Spleen (tissue), 11 donors: ENCODE results near the gene ATP6V1C2. TPM values are rescaled to one million over a fixed set of nuclear protein-coding genes. Genes with fewer than 3 reads are reported as not detected.

Experiments
- DNase-seq: peaks from one replicate; pipeline ENCODE4 v3.0.0-alpha.2; 2020
- H3K27ac ChIP-seq, 8 donors: fragments of 200-600 bp; sonication (generic) in 7 of 8; 1 replicate in 4 of 8; 2 replicates in 4 of 8; pipeline versions ENCODE4 v1.5.0 to v1.8.0; 2016 to 2021; ENCODE audit warnings: inconsistent platforms in 4 of 8, mild to moderate bottlenecking in 4 of 8, moderate library complexity in 1 of 8
- H3K27me3 ChIP-seq, 7 donors: fragments of 200-600 bp; sonication (generic) in 6 of 7; replicated peaks in 1 of 7; 1 replicate in 4 of 7; 2 replicates in 3 of 7; pipeline versions ENCODE4 v1.5.0 to v1.8.0; 2016 to 2021; ENCODE audit warnings: inconsistent platforms in 3 of 7, mild to moderate bottlenecking in 1 of 7
- H3K36me3 ChIP-seq, 6 donors: fragments of 200-600 bp; sonication (generic) in 5 of 6; 1 replicate in 4 of 6; 2 replicates in 2 of 6; pipeline versions ENCODE4 v1.5.0 to v1.8.0; 2016 to 2021; ENCODE audit warnings: inconsistent platforms in 2 of 6
- H3K4me1 ChIP-seq, 6 donors: fragments of 200-600 bp; sonication (generic) in 5 of 6; 1 replicate in 3 of 6; 2 replicates in 3 of 6; pipeline versions ENCODE4 v1.5.0 to v1.8.0; 2016 to 2021; ENCODE audit warnings: inconsistent platforms in 3 of 6
- H3K4me3 ChIP-seq, 8 donors: fragments of 200-600 bp; sonication (generic) in 7 of 8; 1 replicate in 4 of 8; 2 replicates in 4 of 8; pipeline versions ENCODE4 v1.5.0 to v1.8.0; 2016 to 2021; ENCODE audit warnings: inconsistent platforms in 4 of 8, mild to moderate bottlenecking in 4 of 8, moderate library complexity in 2 of 8
- H3K9me3 ChIP-seq, 8 donors: fragments of 200-600 bp; sonication (generic) in 7 of 8; 1 replicate in 4 of 8; 2 replicates in 4 of 8; pipeline versions ENCODE4 v1.5.0 to v1.8.0; 2016 to 2021; ENCODE audit warnings: inconsistent platforms in 4 of 8
- POLR2A ChIP-seq, 3 donors: fragments of 450-650 bp; IDR thresholded peaks; one replicate each; pipeline ENCODE4 v1.5.1; 2017; ENCODE audit warnings: antibody characterized with exemption in 3 of 3, mild to moderate bottlenecking in 1 of 3
- POLR2AphosphoS5 ChIP-seq, 3 donors: sonication (generic); formaldehyde crosslinking; IDR thresholded peaks; one replicate each; pipeline ENCODE4 v1.5.1; 2017; ENCODE audit warnings: antibody characterized with exemption in 3 of 3
- WGBS, 5 donors: extraction: QIAGEN DNeasy Blood & Tissue Kit in 3 of 5; methylation state at CpG; one replicate each; pipeline versions ENCODE4 v1.1.5 to v1.1.7; 2013 to 2018; 5-methylcytosine and 5-hydroxymethylcytosine counted together
- intact Hi-C: fragments of 100-400 bp; cut with DNase I; formaldehyde crosslinking; loops from one replicate; pipeline ENCODE4 v1.15.0; 2023; ENCODE audit warnings: low total_unique reads
- polyA plus RNA-seq, 3 donors: library from polyadenylated mRNA; stranded (reverse); fragments of 200-250 nt; gene quantifications; one replicate each; pipeline ENCODE4 v1.2.1, GENCODE V29; 2013
- total RNA-seq, 7 donors: library from RNA; depleted of rRNA in 3 of 7; stranded (reverse); fragments of >200 nt in 3 of 7; fragmentation: NEBNext Ultra II Directional in 4 of 7; extraction: Animal tissue kit (Norgen Biotek cat#: 25700) in 4 of 7; gene quantifications; one replicate each; pipeline versions ENCODE4 v1.1.0 to v1.2.1, GENCODE V29; 2016 to 2021
- TF ChIP-seq, protein P1 (sequence below), 11 experiments: fragments of 200-600 bp in 7 of 11; fragments of 450-650 bp in 4 of 11; sonication (generic) in 4 of 11; IDR thresholded peaks in 8 of 11; conservative IDR thresholded peaks in 3 of 11; 1 replicate in 7 of 11; 2 replicates in 4 of 11; pipeline versions ENCODE4 v1.4.0 to v1.8.0; 2016 to 2021; ENCODE audit warnings: antibody characterized with exemption in 11 of 11, inconsistent platforms in 4 of 11, mild to moderate bottlenecking in 1 of 11
- donor health status: healthy with polysubstance abuse.
- donor health status: DM: no; HTN: no; CAD: no; lungs with moderate emphysema.
- donor health status: DM: no; HTN: no; CAD: no.
- donor health status: Bipolar disorder and iron deficiency.
- donor health status: healthy.
- donor health status: DM: no; HTN: no; CAD: no.
- donor health status: DM: yes; HTN: yes; CAD: no.

ATP6V1C2 gene
- total and polyA plus RNA-seq, 10 donors, result 0.23 to 9.2 (median 0.54) TPM; not detected in 3

DNA sequence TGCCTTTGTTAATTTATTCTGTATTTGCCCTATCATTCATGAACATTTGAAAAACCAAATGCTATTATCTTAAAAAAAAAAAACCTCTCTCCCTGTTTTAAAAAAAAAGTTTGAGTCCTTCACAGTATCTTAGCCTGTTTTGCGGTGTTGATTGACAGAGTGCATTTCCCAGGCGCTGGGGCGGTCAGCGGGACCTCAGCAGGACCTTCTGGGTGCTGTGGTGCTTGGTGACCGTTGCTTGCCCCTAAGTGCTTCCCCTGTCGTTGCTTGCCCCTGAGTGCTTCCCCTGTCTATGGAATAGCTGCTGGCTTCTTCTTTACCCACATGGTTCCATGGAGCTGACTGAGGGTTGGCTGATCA, 12.1 kb downstream of the ATP6V1C2 start:
- DNase-seq, result peak; percentile 30
- TF ChIP-seq POLR2A (IDR thresholded peaks at IDR 0.05) (no peak), POLR2AphosphoS5 (IDR thresholded peaks at IDR 0.05) (no peak)
- TF ChIP-seq, protein P1, sequence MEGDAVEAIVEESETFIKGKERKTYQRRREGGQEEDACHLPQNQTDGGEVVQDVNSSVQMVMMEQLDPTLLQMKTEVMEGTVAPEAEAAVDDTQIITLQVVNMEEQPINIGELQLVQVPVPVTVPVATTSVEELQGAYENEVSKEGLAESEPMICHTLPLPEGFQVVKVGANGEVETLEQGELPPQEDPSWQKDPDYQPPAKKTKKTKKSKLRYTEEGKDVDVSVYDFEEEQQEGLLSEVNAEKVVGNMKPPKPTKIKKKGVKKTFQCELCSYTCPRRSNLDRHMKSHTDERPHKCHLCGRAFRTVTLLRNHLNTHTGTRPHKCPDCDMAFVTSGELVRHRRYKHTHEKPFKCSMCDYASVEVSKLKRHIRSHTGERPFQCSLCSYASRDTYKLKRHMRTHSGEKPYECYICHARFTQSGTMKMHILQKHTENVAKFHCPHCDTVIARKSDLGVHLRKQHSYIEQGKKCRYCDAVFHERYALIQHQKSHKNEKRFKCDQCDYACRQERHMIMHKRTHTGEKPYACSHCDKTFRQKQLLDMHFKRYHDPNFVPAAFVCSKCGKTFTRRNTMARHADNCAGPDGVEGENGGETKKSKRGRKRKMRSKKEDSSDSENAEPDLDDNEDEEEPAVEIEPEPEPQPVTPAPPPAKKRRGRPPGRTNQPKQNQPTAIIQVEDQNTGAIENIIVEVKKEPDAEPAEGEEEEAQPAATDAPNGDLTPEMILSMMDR (IDR thresholded peaks at IDR 0.05 in 8 of 11, conservative IDR thresholded peaks at IDR 0.05 in 3 of 11), result no peak
- Histone ChIP-seq H3K36me3 (no peaks in the 10 kb centered on the region), H3K9me3 (no peaks in the 10 kb centered on the region), H3K27ac (no peak overlapping the region), H3K27me3 (no peaks in the 10 kb centered on the region), H3K4me3 (no peak overlapping the region), H3K4me1 (no peaks in the 10 kb centered on the region)
- intact Hi-C loops, result no loop called here
- WGBS, 5 donors, result 58 to 70% (median 62%) methylated on average over 6 of the region's 6 CpGs

DNA sequence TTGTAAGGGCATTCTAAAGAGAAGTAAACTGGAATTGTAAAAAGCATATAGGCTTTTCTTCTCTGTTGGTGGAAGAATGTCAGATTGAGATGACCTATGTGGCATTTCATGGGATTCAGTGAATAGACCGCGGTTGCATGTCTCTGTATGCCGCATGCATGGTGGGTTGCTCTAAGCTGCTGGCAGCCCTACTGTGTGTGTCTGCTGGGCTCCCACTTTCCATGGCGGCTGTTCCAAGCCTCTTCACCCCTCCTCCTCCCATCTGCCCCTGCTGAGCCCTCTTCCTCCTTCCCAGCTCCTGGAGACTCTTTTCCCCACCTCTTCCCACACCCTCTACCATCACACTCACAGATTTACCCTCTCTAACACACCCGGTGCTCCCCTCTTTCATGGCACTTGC, 12.6 kb downstream of the ATP6V1C2 start:
- Histone ChIP-seq H3K9me3 (no peaks in the 10 kb centered on the region), H3K27me3 (no peaks in the 10 kb centered on the region), H3K4me3 (no peak overlapping the region), H3K4me1 (no peaks in the 10 kb centered on the region), H3K27ac (no peak overlapping the region), H3K36me3 (no peaks in the 10 kb centered on the region)
- TF ChIP-seq POLR2AphosphoS5 (IDR thresholded peaks at IDR 0.05), result no peak
- no peak for TF ChIP-seq POLR2A (IDR thresholded peaks at IDR 0.05)
- TF ChIP-seq, protein P1 (IDR thresholded peaks at IDR 0.05 in 8 of 11, conservative IDR thresholded peaks at IDR 0.05 in 3 of 11), result no peak
- WGBS, 5 donors, result 87 to 97% (median 90%) methylated on average over 5 of the region's 5 CpGs
- intact Hi-C loops, result no loop called here
- peak; percentile 22 for DNase-seq

DNA sequence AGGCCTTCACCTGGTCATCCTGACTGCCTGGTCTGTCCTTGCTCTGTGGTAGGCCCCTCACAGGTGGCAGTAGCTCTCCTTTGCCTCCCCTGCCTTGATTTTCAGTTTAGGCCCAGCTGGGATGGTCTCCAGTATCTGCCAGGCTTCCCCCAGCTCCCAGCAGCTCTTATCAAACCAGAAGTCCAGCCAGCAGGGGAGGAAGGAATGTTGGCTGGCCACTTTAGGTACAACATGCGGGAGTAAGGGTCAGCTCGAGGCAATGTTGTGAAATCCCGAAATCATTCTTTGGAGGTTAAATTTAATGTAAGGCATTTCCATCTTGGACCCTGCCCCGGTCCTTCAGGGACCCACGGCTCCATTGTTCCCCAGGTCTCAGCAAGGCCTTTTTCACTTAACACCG, 16.8 kb downstream of the ATP6V1C2 start:
- Histone ChIP-seq H3K9me3 (no peaks in the 10 kb centered on the region), H3K27ac (no peak overlapping the region), H3K36me3 (no peaks in the 10 kb centered on the region), H3K4me3 (no peak overlapping the region), H3K4me1 (no peaks in the 10 kb centered on the region), H3K27me3 (no peaks in the 10 kb centered on the region)
- TF ChIP-seq, protein P1 (IDR thresholded peaks at IDR 0.05 in 8 of 11, conservative IDR thresholded peaks at IDR 0.05 in 3 of 11), result no peak
- TF ChIP-seq POLR2A (IDR thresholded peaks at IDR 0.05) (no peak), POLR2AphosphoS5 (IDR thresholded peaks at IDR 0.05) (no peak)
- intact Hi-C loops, result no loop called here
- 89 to 97% (median 92%) methylated on average over 6 of the region's 6 CpGs for WGBS, 5 donors
- peak; percentile 32 for DNase-seq

DNA sequence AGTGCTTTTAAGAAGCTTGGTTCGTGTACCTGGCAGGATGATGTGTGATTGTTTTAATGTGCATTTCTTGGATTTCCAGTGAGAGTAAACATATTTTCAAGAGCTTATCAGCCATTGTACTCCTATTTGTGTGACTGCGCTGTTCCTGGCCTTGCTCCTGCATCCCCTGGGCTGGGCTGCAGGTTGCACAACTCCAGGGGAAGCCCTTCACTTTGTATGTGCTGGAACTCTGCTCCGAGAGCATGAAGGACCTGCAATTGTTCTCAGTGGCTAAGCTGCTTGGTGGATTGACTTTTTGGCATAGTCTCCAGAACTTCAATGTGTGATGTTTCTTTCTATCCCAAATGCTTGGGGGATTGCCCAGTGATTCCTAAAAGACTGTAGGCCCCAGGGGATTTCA, 18.8 kb downstream of the ATP6V1C2 start:
- Histone ChIP-seq H3K27me3 (no peaks in the 10 kb centered on the region), H3K36me3 (no peaks in the 10 kb centered on the region), H3K27ac (no peak overlapping the region), H3K9me3 (no peaks in the 10 kb centered on the region), H3K4me1 (peaks cover 0 to 3% (median 0%) of the 10 kb centered on the region in 6 donors), H3K4me3 (no peak overlapping the region)
- TF ChIP-seq POLR2AphosphoS5 (IDR thresholded peaks at IDR 0.05), result no peak
- TF ChIP-seq, protein P1 (IDR thresholded peaks at IDR 0.05 in 8 of 11, conservative IDR thresholded peaks at IDR 0.05 in 3 of 11), result no peak
- no peak for TF ChIP-seq POLR2A (IDR thresholded peaks at IDR 0.05)
- intact Hi-C loops, result no loop called here
- 77 to 94% (median 87%) methylated on average over 3 of the region's 3 CpGs for WGBS, 5 donors
- no peak for DNase-seq
